Stimulated activated CD8-positive, alpha-beta memory T cell treated with anti-CD3 and anti-CD28 coated beads, Interleukin-7, amount 100 ng/mL, for 4 hours (primary cell): Measurements from ENCODE around the gene RPL37.
"Not testable (repeated sequence)": the region's sequence is repeated elsewhere in the genome, so short reads cannot be mapped to it uniquely, and the experiment has no call there.

ENCODE experiments used
- DNase-seq, 2 donors: peaks; one replicate each; pipeline ENCODE4 v3.0.0-alpha.2; 2020; ENCODE audit warnings: low read depth in 2 of 2

RPL37 gene

DNA sequence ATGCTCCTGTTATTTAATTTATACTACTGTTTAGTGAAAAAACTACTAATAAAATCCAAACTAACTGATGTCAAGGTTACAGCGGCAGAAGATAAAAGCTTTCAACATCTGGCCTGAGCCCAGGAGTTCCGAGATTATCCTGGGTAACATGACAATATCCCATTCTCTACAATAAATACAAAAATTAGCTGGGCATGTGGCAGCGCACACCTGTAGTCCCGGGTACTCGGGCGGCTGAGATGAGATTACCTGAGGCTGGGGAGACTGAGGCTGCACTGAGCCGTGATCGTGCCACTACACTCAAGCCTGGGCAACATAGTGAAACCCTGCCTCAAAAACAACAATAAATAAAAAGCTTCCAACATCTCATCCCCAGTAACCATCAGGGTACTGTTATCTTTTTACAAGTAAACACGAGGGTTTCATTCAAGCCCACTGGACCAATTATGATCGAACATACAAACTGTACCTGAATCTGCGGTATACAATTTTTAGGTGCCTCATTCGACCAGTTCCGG is 1.3 kb downstream of the RPL37 start:
- DNase-seq = no peak

DNA sequence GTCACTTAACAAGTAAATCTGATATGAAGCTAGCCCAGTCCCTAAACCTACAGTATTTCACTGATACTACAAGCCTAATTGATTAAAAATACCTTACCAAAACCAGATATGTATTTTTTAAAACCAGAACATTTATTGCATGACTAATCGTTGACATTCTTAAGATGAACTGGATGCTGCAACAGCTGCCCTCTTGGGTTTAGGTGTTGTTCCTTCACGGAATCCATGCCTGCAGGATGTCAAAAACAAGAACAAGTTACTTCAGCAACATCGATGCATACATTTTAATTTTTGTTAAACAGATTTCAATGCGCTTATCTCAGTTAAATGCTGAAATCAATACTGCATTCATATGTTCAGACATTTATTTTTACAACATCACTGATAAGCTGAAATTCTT is 2.7 kb downstream of the RPL37 start:
- DNase-seq = no peak

DNA sequence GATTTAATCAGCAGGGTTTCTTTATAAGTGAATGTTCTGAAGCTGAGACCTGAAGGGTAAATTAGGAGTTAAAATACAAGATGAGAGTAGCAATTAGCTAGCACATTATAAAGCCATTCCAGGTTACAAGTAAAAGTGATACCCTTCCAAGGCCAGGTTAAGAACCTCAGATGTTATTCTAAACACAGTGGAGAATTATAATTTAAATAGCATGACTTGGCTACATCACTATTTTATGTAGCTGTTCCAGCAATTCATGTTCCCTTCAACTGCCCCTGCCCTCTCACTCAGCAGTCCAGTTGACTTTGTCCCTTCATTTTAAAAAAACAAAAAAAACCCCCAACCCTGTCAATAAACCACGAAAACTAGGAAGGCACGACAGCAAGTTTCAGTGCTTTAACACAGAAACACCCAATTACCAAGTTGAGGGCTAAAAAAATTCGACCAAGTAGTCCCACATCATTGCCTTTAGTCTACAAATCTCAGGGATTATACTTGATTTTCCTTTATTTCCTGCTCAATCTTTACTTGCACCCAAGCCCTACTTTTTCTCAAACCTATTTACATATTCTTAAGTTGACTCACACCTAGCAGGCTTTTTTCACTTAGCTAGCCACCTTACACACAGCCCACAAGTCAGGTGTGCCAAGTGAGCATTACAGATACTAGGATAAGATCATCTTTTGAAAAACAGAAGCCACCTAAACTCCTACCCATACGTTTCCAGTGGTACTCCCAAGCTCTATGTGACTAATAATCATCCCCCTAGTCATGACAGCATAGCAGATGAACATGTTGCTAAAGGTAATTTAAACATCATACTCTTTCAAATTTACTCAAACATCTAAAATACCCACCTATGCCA is 3.4 kb downstream of the RPL37 start:
- DNase-seq = no peak

DNA sequence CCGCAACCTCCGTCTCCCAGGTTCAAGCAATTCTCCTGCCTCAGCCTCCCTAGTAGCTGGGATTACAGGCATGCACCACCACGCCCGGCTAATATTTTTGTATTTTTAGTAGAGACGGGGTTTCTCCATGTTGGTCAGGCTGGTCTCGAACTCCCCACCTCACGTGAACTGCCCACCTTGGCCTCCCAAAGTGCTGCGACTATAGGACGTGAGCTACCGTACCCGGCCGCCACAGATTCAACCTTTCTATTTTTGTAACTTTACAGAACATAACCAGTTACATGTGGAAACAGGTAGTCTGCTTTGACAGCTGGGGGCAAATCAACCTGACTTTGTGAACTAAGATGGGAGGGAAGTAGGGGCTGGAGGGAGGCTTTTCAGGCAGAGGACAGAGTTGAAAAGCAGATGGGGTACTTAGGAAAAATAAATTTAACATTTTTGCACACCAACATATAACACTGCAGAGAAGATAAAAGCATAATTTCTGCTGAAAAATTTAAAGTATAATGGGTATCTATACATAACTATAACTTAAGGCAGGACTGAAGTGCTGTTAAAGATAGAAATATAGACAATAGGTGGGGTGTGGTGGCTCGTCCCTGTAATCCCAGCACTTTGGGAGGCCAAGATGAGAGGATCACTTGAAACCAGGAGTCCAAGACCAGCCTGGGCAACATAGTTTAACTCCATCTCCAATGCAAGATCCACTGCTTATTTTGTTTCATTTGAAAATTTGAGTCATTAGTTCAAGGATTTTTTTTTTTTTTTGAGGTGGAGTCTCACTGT is 5.1 kb downstream of the RPL37 start:
- DNase-seq = no peak

DNA sequence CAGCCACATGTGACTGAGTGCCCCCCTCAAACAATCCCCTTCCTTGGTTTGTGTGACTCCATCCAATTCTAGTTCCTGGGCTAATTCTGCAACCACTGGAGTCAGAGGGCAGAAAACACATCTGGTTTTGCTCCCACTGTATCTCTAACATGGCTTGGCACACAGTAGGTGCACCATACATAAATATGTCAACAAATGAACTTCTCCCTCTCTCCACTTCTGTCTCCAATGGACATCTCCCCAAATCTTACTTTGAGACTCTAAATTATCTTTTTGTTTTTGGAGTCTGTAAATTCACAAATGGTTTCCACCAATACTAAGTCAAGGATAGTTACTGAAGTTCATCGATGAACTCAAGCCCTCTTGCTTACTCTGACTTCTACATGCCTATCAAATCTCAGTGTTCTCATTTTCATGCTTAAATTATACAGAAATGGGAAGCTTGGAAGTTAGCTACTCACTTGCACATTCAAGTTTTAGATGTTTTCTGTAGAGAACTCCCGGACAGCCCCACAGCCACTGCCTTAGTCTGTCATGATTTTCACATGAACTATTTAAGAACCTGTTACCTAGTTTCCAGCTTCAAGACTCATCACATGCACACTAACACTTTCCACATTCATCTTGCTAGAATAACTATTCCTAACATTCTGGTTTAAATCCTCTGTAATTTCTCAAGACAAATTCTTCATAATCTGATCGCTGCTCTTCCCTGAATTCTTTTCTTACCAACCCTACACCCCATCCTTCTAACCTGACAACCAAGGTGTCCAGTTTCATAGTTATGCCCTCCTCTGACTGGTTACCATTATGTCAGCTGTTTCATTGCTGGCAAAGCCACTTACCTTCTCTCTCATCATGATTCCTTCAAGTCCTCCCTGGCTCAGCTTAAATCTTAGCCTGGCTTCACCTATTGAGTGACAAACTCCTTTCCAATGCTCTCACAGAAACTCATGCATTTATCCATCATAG is 6.0 kb downstream of the RPL37 start:
- DNase-seq = no peak

DNA sequence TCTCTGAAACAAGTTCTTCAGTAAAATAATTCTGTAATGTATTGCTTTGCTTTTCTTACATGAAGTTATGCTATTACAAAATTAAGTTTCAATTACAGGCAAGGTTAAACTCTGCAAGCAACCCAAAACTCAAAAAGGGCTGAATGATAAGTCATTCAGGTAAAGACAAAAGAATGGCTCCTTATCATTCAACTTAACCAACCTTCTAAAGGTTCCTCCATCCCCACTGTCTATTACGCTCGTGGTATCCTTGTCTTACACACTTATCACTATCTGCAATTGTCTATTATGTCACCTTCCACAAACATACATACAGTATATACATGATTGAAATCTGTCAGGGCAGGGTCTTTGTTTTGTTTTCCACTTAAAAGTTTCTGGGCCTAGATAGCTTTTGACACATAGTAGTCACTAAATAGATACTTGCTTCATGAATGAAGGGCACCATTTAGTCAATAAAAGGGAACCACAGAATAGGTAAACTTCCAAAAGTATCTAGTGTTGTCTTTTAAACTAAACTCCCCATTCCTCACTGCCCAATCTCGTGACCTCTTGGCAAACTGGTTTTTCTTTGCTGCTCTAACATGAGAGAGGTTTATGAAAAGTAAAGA is 6.9 kb downstream of the RPL37 start:
- DNase-seq = no peak

GRCh38 chr5:40827188-40827977 is 7.6 kb downstream of the RPL37 start:
- no peak for DNase-seq

- no peak for DNase-seq
Observed at GRCh38 chr5:40826489-40827187, 8.4 kb downstream of the RPL37 start.

DNA sequence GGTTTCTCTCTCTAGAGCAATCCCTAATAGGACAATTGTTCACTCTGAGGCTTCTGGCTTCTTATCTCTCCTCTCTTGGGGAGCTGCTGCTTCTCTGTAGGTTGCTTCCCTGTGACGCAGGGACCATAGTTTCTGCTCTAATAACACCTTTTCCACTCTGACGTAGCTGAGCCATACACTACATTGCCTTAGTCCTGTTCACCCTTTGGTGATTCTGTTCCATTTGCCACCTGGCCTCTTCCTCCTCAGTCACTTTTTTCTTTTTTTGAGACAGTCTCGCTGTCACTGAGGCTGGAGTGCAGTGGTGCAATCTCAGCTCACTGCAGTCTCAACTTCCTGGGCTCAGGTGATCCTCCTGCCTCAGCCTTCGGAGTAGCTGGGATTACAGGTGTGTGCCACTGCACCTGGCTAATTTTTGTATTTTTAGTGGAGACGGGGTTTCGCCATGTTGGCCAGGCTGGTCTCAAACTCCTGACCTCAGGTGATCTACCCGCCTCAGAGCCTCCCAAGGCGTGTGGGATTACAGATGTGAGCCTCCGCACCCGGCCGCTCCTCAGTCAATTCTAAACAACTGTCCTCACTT is 9.5 kb downstream of the RPL37 start:
- DNase-seq = not testable (repeated sequence)

- no peak for DNase-seq
Observed at GRCh38 chr5:40823459-40823858, 11.6 kb downstream of the RPL37 start.

DNA sequence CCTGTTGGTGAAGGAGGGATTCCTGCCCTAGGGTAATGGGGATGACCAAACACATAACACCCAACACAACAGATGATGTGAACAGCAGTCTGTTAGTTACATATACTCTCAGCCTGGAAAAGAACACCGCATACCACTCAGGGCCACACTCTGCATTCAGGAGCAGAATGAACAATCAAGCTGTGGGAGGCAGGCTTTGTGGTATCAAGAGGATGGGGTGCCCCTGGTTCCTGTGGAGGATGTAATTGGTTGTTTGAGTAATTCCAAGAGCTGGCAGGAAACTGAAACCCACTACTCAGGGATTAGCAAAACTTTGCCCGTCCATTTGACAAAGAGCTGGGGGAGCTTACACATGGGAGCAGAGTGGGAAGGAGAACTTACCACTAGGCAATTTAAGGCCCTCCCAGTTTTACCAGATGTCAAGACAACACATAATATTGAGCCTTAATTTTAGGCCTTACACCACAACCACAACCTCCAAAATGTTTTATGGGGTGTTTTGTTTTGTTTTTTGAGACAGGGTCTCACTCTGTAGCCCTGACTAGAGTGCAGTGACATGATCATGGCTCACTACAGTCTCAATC is 21.2 kb downstream of the RPL37 start:
- no peak for DNase-seq

GRCh38 chr5:40812125-40812524 is 22.9 kb downstream of the RPL37 start:
- DNase-seq = no peak

GRCh38 chr5:40801771-40802562 is 33.1 kb downstream of the RPL37 start:
- DNase-seq = no peak

GRCh38 chr5:40799258-40799657 is 35.8 kb downstream of the RPL37 start:
- DNase-seq = no peak

DNA sequence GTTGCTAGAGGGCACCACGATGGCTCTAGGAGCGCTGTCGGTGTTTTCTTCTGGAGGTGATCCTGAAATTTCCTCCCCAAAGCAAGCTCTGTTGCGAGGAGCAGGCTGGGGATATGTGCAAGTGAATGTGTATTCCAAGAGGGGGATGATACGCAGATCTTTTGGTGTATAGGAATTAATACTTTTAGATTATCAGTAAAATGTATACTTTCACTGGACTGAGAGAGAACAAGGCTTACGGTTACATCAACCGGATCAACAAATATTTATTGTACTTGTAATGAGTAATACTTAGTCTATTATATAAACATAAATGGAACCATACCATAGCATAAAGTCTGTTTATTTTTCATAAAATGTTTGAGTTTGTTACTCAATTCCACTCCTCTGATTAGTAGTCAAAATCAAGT is 36.2 kb downstream of the RPL37 start:
- no peak for DNase-seq

DNA sequence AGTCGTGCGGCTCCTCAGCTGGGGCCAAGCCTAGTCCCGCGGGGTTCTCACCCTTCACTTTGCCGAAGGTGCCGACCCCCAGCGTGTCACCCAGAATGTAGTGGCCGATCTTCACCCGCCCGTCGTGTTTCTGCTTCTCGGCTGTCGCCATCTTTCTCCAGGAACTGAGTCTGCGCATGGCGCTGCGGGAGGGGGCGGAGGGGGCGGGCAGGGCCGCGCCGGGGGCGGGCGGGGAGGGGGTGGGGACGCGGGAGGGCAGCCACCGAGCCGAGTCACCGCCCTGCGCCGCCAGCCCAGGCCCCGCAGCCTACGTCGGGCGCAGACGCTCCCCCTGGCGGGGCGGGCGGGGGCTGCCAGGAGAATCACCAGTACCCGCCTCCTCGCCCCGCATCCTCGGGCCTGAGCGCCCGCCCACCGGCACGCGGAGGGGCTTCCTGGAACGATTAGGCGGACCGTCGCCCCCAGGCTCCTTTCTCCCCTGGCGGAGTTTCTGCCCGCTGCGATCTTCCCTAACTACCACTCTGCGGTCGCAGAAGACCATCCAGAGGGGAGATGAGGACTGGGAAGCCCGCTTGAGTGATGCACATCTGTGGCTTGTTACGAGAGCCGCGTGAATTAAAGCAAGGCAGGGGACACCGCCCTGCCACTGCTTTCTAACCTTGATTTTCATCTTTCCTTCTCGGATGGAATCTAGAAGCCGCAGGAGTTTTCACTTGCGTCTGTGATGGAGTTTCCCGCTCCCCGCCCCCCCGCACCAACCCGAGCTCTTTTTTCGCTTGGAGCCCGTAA is 36.8 kb downstream of the RPL37 start, which contains the start of gene PRKAA1:
PRKAA1 (minus strand) TSS at position 363 of the 789 bp plus-strand sequence; CDS start at position 178, 185 bp downstream.
- DNase-seq = peak; percentile 77 to 91
